GM19099 (cell line): ENCODE results near the gene TLK1.

Source experiments
- POLR2A ChIP-seq: IDR thresholded peaks from 3 replicates; pipeline ENCODE4 v1.6.1; 2011; ENCODE audit warnings: low read depth; ENCODE audit not compliant: insufficient read length; ENCODE audit errors: extremely low read depth

Gene TLK1

DNA sequence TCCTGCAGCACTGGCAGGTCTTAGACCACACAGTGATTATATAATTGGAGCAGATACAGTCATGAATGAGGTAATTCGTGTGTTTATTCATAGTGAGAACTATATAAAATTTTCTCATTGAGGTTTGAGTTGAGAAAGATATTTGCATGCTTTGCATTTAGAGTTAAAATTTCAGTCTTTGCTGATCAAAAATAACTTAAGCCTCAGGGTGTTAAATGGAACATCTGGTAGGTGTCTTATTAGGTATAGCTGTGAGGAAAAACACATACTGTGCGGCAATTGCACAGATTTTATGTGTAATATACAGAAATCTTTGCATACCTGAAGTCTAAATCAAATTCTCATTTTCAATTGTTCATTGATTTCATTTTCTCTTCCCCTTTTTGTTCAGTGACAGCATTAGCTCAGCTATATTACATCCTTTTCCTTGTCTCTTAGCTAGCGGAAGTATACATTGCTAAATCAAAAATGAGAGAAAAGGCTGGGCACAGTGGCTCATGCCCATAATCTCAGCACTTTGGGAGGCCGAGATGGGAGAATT is 210.4 kb downstream of the TLK1 start:
- TF ChIP-seq POLR2A, result no peak

DNA sequence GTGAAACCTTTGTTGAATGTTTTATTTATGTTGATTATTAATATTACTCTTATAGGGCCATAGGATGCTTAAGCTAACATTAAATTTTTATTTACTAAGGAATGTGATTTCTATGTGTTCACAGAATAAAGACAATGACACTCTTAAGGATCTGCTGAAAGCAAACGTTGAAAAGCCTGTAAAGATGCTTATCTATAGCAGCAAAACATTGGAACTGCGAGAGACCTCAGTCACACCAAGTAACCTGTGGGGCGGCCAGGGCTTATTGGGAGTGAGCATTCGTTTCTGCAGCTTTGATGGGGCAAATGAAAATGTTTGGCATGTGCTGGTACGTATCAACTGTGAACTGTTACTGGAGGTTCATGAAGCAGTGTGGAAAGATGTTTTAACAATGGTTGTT is 211.3 kb downstream of the TLK1 start:
- TF ChIP-seq POLR2A, result no peak

DNA sequence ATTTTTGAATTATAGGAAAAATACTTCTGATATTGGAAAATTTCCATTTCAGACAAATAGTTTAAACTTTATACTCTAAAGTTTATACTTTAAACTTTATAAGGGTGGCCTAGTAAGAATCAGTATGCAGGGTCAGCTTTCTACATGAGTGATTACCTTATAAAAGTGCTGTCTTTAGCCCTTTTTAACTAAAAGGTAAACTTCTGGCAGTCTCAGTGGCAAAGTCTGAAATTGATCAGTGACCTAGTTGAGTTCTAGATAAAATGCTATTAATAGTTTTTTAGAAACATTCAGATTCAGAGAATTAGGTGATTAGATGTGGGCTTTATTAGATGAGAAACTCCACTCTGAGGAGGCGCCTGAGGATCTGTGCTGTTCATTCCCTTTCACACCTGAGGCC is 216.1 kb downstream of the TLK1 start:
- TF ChIP-seq POLR2A, result no peak

DNA sequence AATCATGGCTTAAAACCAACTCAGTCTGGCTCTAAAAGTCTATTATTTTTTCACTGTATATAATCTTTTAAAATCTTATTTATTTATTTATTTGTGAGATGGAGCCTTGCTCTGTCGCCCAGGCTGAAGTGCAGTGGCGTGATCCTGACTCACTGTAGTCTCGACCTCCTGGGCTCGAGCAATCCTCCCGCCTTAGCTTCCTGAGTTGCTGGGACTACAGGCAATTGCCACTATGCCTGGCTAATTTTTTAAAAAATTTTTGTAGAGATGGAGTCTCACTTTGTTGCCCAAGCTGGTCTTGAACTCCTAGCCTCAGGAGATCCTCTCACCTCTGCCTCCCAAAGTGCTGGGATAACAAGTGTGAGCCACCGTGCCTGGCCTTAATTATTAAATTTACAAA is 217.1 kb downstream of the TLK1 start:
- TF ChIP-seq POLR2A, result no peak

DNA sequence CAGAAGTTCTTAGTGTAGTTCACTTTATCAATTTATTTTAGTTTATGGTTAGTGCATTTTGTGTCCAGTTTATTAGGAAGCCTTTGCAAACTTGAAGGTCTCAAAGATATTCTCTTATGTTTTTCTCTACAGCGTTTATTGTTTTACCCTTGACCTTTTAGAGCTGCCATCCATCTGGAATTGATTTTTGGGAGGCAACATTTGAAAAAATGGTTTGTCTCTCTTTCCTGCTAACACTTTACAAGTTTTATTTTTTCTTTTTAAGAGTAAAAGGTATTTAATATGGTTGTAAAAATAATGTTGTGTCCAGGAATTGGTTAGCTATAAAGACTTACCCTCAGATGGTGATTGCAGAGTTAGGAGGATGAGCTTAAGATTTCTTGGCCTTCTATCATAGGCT is 217.7 kb downstream of the TLK1 start:
- TF ChIP-seq POLR2A, result no peak

DNA sequence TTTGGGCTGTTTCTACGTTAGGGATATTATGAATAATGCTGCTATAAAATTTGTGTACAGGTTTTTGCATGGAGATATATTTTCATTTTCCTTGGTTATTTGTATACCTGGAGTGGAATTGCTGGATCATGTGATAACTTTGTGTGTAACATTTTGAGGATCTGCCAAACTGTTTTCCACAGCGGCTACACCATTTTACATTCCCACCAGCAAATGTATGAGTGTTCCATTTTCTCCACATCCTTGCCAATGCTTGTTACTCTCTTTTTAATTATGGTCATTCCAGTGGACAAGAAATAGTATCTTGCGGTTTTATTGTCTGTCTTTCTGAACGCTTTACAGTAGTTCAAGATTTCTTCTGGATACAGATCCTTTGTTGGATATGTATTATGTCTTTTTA is 218.1 kb downstream of the TLK1 start:
- no peak for TF ChIP-seq POLR2A
